ENCODE measurements around the gene FHL2.
A peak's percentile ranks its signal among the peaks of the same experiment; 100 is the strongest.

FHL2 gene

GRCh38 chr2:105379741-105380186 is 19.1 kb downstream of the FHL2 start:
- no peak for DNase-seq (ENCODE audit: low read depth)

- no peak for DNase-seq (ENCODE audit: low read depth)
These were observed 19.9 kb downstream of the FHL2 start for GRCh38 chr2:105378921-105379383.

DNA sequence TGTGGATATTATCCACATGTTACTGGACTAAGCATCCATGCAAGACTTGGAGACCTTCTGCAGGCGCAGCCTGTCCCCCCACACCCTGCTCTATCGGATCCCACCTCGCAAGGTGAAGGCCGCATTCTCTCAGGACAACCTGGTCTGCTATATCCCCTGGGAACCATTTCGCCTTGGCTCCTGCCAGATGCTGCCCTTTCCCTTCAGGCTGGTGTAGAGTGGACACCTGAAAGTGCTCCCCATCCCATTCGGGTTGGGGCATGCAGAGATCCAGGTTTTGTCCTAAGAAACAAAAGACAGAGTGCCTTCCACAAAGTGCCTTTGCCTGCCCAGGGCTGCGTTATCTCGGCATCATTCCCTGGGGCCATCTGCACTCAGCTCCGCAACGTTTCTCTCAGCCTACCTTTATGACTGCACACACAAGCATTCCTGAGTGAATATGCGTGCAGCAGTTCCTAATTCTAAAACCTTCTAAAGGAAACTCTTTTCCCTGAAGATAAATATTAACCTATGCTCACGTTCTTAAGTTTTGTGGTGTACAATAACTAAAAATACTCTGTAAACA is 20.5 kb downstream of the FHL2 start:
- DNase-seq (ENCODE audit: low read depth): no peak

DNA sequence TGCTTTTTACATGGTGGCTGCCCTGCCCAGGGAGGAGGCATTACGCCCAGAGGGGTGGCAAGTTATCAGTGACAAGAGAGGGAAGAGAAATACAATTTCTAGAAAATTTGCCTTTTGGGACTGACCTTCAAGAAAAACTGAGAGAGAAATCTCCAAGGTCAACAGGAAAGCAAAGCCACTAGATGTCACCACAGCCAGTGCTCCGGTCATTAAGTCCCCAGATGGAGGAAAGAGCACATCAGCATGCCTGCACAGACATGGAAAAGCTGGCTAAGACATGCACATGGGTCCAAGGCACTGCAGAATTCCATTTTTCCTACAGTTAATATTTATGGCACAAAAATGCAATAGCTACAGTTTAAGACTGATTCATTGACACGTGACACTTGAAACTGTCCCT is 21.0 kb downstream of the FHL2 start:
- DNase-seq (ENCODE audit: low read depth): no peak

DNA sequence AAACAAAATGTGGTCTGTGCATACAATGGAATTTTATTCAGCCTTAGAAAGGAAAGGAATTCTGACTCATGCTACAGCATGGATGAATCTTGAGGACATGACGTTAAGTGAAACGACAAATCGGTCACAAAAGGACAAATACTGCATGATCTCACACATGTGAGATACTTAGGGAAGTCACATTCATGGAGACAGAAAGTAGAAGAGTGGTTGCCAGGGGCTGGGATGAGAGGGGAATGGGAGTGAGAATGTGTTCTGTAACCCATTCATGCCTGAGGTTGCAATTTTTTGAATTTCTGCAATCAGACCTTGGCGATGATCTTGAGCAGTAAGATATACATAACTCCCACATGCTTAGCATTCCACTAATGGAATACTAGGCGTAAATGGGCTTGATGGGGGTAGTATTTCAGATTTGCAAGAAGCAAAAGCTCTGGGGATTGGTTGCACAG is 22.0 kb downstream of the FHL2 start:
- peak; percentile 84 for DNase-seq (ENCODE audit: low read depth)

- DNase-seq (ENCODE audit: low read depth): no peak
These were observed 22.8 kb downstream of the FHL2 start for GRCh38 chr2:105376010-105376409.

DNA sequence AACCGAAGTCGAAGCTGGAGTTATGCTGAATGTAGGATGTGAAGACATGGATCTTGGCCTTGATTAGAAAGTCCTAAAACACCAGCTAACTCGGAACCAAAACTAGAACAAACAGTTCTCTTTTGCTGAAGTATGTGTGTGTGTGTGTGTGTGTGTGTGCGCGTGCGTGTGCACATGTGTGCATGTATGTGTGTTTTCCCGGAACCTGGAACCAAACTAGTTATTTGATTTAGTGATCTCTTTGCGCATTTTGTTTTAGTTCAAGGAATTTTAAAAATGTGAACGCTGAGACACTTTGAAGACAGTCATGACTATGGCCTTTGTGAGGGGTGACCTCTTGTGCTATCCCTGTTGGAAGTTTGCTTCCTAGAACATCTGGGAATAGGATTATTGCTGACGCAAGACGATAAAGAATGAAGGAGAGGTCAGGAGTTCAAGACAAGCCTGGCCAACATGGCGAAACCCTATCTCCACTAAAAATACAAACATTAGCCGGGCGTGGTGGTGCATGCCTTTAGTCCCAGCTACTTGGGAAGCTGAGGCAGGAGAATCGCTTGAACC is 23.8 kb downstream of the FHL2 start:
- peak; percentile 81 for DNase-seq (ENCODE audit: low read depth)

- no peak for DNase-seq (ENCODE audit: low read depth)
These were observed 24.9 kb downstream of the FHL2 start for GRCh38 chr2:105373895-105374401.

DNA sequence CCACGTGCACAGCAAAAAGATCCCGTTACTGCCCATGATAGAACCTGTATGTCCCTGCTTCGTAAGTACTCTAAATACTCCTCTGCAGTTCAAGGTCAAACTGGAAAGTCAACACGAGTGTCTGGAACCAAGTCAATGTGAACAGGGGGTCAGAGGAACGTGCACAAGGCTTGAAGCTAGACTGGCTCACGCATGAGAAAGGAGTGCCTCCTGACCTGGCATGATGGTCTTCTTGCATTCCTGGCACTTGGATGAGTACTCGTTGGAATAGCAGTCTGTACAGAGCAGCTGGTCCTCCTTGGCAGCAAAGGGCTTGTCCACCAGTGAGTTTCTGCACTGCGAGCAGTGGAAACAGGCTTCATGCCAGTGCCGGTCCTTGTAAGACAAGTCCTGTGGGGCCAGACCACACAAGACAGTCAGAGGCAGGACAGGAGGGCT is 25.5 kb downstream of the FHL2 start:
- no peak for DNase-seq (ENCODE audit: low read depth)

DNA sequence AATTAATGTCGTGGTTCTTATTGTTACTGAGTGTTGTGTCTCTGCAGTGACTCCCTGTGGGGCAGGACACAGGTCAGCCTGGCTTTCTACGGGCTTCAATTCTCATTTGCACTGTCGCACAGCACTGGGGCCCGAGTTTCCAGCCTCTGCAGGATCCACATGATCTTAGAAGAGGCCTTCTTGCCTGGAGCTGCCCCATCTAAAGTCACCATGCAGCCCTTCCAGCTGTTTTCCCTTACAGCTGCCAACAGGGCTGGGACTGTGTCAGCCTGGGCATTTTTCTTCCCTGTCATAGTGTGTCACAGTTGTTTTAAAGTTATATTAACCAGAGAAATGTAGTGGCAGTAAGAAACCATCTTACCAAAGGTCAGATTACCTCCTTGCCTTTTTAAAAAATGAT is 27.0 kb downstream of the FHL2 start:
- no peak for DNase-seq (ENCODE audit: low read depth)

DNA sequence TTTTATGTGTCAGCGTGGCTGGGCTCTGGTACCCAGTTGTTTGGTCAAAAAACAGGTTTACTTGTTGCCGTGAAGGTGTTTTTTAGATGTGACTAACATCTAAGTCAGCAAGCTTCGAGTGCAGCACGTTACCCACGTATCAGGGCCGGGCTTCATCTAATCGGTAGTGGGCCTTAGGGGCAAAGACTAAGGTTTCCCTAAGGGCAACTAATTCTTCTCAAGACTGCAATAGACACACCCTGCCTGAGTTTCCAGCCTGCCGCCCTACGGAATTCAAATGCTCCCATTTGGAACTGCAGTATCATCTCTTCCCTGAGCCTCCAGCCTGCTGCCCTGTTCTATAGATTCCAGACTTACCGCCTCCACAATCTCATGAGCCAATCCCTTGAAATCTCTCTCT is 27.7 kb downstream of the FHL2 start:
- no peak for DNase-seq (ENCODE audit: low read depth)

- peak; percentile 85 for DNase-seq (ENCODE audit: low read depth)
These were observed 28.8 kb downstream of the FHL2 start for GRCh38 chr2:105369777-105370690.

DNA sequence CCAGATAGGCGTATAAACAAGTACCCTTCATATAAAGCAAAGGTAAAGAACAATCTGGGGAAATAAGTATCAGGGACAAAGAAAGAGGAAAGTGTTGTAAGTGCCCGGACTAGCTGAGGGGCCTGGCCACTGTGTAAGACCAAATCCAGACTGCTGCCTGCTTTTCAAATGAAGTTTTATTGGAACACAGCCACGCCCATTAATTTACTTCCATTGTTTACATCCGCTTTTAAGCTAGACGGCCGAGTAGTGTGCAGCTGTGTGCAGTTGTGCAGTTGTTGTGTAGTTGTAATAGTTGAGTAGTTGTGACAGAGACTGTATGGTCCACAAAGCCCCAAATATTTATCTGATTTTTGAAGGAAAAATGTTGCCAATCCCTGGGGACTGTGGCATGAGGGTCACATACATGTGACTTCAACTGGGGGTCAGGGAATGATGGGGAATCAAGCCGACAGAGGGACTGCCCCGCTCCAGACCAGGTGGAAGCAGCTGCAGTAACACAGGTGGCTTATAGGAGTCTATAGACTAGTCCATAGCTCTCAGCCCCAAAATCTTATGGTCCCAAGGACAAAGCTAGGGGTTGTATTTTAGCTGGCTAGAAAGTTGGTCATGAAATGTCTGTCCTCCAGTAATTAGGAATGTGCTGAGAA is 30.0 kb downstream of the FHL2 start:
- no peak for DNase-seq (ENCODE audit: low read depth)

DNA sequence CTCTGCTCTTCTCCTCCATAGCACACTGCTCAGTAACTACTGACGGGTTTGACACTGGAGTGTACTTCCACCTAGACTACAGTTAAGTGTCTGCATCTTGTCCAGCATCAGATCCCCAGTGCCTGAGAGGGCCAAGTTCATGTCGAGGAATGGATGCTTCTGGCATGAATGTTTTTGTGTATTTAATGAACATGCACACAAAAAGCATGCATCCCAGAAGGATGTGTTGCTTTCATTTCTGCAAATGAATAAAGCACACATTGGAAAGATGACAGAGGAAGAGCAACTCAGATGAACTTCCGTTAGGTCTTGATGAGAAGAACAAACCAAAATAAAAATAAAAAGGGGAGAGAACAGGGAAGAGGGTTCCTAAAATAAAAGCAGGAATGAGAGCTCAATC is 33.6 kb downstream of the FHL2 start:
- peak; percentile 1 for DNase-seq (ENCODE audit: low read depth)

DNA sequence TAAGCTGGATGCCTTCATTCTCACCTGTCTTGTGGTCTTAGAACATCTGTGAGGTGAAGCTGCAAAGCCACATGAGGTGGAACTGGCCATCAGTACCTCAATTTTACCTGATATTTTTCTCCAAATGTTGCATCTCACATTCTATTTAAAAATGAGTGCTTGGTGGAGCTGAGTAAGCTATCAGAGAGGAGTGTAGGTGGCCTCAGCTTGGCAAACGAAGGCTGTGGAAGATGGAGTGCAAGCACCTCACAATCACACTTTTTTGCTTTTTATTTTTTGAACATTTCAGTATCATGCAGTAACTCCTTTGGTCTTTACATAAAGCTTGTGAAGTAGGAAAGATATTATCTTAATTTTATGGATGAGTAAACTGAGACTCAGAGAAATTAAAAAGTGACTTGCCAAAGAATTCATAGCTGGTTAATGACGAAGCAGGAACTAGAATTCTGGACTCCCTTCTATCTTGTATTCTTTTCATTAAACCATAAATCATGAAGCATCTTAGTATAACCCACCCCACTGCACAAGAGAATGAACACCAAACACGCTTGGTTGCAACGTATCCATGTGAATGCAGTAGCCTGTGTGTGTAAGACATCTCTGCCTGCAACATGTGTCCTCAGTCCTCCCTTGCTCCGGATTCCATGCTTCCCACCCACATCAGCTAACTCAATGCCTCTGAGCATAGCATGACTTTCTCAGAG is 34.3 kb downstream of the FHL2 start:
- DNase-seq (ENCODE audit: low read depth): peak; percentile 0

DNA sequence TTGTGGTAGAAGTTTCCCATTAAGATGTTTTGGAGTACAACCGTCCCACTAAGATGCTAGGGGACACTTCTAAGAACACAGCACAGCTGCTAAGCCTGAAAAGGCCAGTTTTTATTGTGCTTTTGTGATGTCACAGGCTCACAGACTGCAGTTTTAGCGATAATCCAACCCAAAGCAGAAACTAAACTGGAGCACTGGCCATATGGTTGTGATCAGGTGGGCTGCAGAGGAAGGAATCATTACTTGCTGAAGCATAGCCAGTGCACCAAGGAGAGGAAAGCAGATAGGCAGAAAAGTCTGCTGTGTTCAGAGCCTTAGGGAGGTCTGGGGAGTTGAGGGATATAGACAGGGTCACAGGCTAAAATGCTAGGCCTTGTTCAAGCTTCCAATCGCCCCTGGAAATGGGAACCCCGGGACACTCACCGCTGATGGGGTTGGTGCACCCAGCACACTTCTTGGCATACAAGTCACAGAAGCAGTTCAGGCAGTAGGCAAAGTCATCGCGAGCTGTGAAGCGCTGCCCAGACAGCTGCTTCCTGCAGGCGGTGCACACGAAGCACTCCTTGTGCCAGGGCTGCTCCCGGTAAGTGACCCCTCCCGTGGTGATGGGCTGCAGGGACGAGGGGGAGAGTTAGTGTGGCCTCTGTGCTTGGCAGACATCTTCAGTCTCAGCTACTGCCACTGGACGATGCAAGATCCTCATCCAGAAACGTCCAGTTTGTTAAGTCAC is 35.8 kb downstream of the FHL2 start:
- DNase-seq (ENCODE audit: low read depth): peak; percentile 3

DNA sequence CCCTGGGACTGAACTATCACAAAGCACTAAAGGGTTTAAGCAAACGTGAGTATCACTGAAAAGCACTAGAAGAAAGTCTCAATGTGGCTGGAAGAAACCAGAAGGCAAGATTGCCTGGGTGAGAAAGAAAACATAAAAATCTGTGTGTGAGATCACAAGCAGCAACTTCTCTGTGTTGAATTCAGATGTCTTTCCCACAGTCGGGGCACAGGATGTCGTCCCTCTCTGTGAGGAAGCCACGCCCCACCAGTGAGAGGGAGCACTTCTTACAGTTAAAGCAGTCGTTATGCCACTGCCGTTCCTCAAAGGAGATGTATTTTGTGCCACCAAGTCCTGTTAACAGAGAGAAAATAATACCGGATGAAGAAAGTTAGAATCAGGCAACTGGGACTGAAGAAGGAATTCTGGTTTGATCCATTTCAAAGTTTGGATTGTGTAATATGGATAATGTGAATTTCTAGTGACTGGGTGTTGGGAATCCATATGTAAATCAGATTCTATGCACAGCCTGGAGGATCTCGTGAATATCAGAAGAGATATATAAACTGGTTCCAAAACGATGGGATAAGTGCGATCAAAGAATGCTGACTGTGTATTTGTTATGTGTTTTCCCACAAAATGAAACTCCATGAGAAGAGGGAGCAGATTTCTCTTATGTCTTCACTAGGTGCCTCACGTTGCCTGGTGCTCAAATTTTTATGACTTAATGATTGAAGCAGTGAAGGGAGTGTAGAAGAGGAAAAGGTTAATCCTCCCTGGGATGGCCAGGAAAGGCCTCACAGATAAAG is 37.6 kb downstream of the FHL2 start:
- peak; percentile 7 for DNase-seq (ENCODE audit: low read depth)

- no peak for DNase-seq (ENCODE audit: low read depth)
These were observed 40.3 kb downstream of the FHL2 start for GRCh38 chr2:105358593-105358992.

DNA sequence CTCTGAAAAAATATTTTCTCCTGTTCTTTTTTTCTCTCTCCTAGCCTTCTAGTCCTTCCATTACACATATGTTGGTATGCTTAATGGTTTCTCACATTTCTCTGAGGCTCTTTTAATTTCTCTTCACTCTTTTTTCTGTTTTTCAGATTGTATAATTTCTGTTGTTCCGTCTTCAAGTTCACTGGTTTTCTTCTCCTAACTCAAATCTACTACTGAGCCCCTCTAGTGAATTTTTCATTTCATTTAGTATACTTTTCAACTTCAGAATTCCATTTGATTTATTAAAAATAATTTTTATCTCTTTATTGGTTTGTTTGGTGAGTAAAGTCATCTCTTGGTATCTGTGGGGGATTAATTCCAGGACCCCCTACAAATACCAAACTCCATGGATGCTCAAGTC is 41.7 kb downstream of the FHL2 start:
- no peak for DNase-seq (ENCODE audit: low read depth)

- no peak for DNase-seq (ENCODE audit: low read depth)
These were observed 54.0 kb downstream of the FHL2 start for GRCh38 chr2:105344704-105345345.
